Measurements from ENCODE around the gene UGT1A9. TPM values are rescaled to one million over a fixed set of nuclear protein-coding genes. Genes with fewer than 3 reads are reported as not detected.

Gene UGT1A9
- total RNA-seq, 2 donors from 2014 or later, result not detected

DNA sequence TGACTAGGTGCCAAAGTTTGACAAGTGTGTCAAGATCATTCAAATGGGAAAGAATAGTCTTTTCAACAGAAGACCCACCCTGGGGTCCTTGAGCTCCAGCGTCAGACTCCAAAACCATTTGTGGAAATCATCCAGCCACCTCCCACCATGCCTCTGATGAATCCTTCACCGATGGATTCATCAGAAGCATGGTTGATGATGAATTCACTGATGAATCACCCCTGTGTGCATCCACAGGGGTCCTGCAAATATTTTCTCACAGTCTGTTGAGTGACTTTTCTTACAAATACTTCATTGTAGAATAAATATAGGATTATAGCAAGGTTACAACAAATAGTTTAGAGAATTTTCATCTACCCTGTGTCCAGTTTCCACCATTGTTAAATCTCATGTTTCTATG is 4.3 kb downstream of the UGT1A9 start:
- intact Hi-C loops (cut with DNase I), result no loop called here
- H3K4me3 ChIP-seq, result no peak overlapping the region
- no peak for TF ChIP-seq POLR2A (IDR thresholded peaks at IDR 0.05)
- TF ChIP-seq, protein P1, sequence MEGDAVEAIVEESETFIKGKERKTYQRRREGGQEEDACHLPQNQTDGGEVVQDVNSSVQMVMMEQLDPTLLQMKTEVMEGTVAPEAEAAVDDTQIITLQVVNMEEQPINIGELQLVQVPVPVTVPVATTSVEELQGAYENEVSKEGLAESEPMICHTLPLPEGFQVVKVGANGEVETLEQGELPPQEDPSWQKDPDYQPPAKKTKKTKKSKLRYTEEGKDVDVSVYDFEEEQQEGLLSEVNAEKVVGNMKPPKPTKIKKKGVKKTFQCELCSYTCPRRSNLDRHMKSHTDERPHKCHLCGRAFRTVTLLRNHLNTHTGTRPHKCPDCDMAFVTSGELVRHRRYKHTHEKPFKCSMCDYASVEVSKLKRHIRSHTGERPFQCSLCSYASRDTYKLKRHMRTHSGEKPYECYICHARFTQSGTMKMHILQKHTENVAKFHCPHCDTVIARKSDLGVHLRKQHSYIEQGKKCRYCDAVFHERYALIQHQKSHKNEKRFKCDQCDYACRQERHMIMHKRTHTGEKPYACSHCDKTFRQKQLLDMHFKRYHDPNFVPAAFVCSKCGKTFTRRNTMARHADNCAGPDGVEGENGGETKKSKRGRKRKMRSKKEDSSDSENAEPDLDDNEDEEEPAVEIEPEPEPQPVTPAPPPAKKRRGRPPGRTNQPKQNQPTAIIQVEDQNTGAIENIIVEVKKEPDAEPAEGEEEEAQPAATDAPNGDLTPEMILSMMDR (IDR thresholded peaks at IDR 0.05), result no peak
- no peaks in the 10 kb centered on the region for H3K9me3 ChIP-seq
- H3K27me3 ChIP-seq, result no peaks in the 10 kb centered on the region
- ATAC-seq (no peak), DNase-seq (no peak)
- 73 to 82% methylated on average over 2 of the region's 2 CpGs for WGBS, 2 donors
- H3K36me3 ChIP-seq (replicated peaks in 1 of 2; ENCODE audit: insufficient read depth in 1 of 2, low read depth in 2 of 2), result no peaks in the 10 kb centered on the region
- no peak overlapping the region for H3K27ac ChIP-seq
- H3K4me1 ChIP-seq, result no peaks in the 10 kb centered on the region

DNA sequence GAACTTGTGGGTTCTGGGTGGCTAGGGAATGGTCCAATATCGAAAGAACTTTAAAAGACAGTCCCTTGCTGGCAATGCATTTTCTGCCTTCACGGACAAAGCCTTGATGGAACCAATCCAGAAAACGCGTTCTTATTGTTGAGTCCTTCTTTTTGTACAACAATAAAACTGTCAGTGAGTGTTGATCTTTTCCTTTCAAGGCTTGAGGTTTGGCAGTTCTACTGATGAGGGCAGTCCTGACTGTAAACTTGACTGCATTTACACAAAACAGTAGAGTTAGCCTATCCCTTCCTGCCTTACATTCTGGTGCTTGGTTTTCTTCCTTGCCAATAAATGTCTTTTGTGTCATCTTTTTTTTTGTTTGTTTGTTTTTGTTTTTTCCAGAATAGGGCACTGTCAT is 7.5 kb downstream of the UGT1A9 start:
- Histone ChIP-seq H3K9me3 (no peaks in the 10 kb centered on the region), H3K4me1 (no peaks in the 10 kb centered on the region), H3K27me3 (no peaks in the 10 kb centered on the region), H3K4me3 (no peak overlapping the region), H3K27ac (no peak overlapping the region), H3K36me3 (replicated peaks in 1 of 2; ENCODE audit: insufficient read depth in 1 of 2, low read depth in 2 of 2) (no peaks in the 10 kb centered on the region)
- no peak for TF ChIP-seq POLR2A (IDR thresholded peaks at IDR 0.05)
- 64 to 72% methylated on average over 4 of the region's 4 CpGs for WGBS, 2 donors
- no peak for ATAC-seq
- intact Hi-C loops (cut with DNase I), result no loop called here
- DNase-seq, result no peak

DNA sequence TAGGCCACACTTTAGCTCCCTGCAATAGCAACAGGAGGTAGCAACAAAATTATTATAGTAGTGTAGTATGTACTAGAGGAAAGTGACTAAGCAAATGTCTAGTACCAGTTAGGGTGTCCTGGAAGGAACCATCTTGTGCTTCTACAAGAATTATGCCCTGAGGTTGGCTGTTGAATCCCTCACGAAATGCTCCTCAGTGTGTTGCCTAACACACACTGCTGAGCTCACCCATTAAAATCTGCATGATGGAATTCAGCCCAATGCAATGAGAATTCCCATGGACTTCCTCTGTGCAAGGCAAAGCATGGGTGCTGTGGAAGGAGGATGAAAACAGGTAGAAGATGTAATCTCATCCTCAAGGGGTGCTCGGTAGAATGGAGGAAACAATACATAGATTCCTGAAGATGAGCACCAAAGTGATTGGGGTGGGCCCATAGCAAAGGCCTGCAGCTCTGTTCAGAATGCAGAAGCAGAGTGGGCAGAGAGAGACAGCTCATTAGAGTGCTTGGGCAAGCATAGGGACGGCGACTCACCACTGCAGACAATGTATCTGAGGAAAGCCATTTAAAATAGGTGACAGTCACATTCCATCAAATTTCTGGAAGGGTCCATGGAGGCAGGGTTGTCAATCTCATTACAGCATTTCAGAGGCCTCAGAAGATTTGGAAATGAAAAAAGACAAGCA is 8.8 kb downstream of the UGT1A9 start:
- ATAC-seq, result no peak
- no peaks in the 10 kb centered on the region for H3K9me3 ChIP-seq
- intact Hi-C loops (cut with DNase I), result no loop called here
- H3K27ac ChIP-seq, result no peak overlapping the region
- no peaks in the 10 kb centered on the region for H3K36me3 ChIP-seq (replicated peaks in 1 of 2; ENCODE audit: insufficient read depth in 1 of 2, low read depth in 2 of 2)
- H3K27me3 ChIP-seq, result no peaks in the 10 kb centered on the region
- no peak for TF ChIP-seq POLR2A (IDR thresholded peaks at IDR 0.05)
- TF ChIP-seq, protein P1 (IDR thresholded peaks at IDR 0.05), result no peak
- WGBS, 2 donors, result 75 to 81% methylated on average over 4 of the region's 4 CpGs
- no peak overlapping the region for H3K4me3 ChIP-seq
- H3K4me1 ChIP-seq, result no peaks in the 10 kb centered on the region
- DNase-seq, result no peak

DNA sequence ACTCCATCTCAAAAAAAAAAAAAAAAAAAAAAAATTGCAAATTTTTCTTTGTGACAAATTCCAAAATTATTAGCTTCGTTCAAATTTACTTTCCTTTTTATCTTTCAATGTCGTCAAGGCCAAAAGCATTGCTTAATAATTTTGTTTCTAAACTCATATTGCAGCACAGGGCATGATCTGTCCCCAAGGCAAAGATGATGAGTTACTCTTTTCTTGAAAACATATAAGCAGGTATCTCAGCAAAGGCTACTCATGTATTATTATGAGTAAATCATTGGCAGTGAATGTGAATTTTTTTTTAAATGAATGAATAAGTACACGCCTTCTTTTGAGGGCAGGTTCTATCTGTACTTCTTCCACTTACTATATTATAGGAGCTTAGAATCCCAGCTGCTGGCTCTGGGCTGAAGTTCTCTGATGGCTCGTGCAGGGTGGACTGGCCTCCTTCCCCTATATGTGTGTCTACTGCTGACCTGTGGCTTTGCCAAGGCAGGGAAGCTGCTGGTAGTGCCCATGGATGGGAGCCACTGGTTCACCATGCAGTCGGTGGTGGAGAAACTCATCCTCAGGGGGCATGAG is 9.9 kb downstream of the UGT1A9 start, which contains the start of gene UGT1A7:
TSS of gene UGT1A7 (plus strand) at position 381 of the 579 bp plus-strand sequence. CDS start at position 418, 37 bp downstream.
- no peaks in the 10 kb centered on the region for H3K9me3 ChIP-seq
- no peak within 1 kb of the TSS for H3K4me3 ChIP-seq
- no peaks in the 10 kb centered on the region for H3K4me1 ChIP-seq
- 54 to 60% methylated on average over 5 of the region's 5 CpGs for WGBS, 2 donors
- intact Hi-C loops (cut with DNase I), result no loop called here
- no peaks in the 10 kb centered on the region for H3K36me3 ChIP-seq (replicated peaks in 1 of 2; ENCODE audit: insufficient read depth in 1 of 2, low read depth in 2 of 2)
- H3K27me3 ChIP-seq, result no peaks in the 10 kb centered on the region
- H3K27ac ChIP-seq, result no peak within 1 kb of the TSS
- DNase-seq (no peak), ATAC-seq (no peak)
- TF ChIP-seq, protein P1 (IDR thresholded peaks at IDR 0.05), result no peak
- no peak for TF ChIP-seq POLR2A (IDR thresholded peaks at IDR 0.05)

DNA sequence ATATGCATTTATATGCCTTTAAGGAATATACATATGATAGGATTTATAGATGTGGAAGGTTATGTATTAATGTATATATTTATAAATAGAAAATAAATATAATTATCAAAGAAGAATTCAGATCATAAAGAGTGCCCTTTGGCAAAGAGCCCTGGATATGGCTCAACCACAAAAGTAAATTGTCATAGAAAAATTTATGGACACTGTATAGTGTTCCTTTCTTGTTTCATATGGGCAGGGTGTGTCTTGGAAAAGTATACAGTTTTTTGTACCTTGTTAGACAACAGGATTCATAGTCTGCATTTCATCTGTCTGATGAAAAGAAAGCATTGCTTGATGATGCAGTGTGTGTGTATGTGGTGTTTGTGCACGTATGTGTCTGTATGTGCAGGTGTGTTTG is 12.9 kb downstream of the UGT1A9 start:
- WGBS, 2 donors, result 70 to 71% methylated on average over 1 of the region's 1 CpG
- ATAC-seq (no peak), DNase-seq (no peak)
- H3K4me1 ChIP-seq, result no peaks in the 10 kb centered on the region
- intact Hi-C loops (cut with DNase I), result no loop called here
- H3K27ac ChIP-seq, result no peak overlapping the region
- no peaks in the 10 kb centered on the region for H3K27me3 ChIP-seq
- no peaks in the 10 kb centered on the region for H3K36me3 ChIP-seq (replicated peaks in 1 of 2; ENCODE audit: insufficient read depth in 1 of 2, low read depth in 2 of 2)
- no peak for TF ChIP-seq POLR2A (IDR thresholded peaks at IDR 0.05)
- TF ChIP-seq, protein P1 (IDR thresholded peaks at IDR 0.05), result no peak
- no peaks in the 10 kb centered on the region for H3K9me3 ChIP-seq
- H3K4me3 ChIP-seq, result no peak overlapping the region
